Thyroid gland (tissue), 4 donors: ENCODE measurements around the gene SLC7A7. TPM values are rescaled to one million over a fixed set of nuclear protein-coding genes. Genes with fewer than 3 reads are reported as not detected.

Experiments
- DNase-seq, 2 donors: peaks; one replicate each; pipeline ENCODE4 v3.0.0-alpha.2; 2019
- H3K27ac ChIP-seq, 3 donors: fragments of 200-600 bp; sonication (generic); 1 replicate in 2 of 3; 2 replicates in 1 of 3; pipeline ENCODE4 v1.5.1; 2016 to 2019; ENCODE audit warnings: mild to moderate bottlenecking in 1 of 3, moderate library complexity in 1 of 3
- H3K27me3 ChIP-seq: fragments of 200-600 bp; sonication (generic); one replicate; pipeline ENCODE4 v1.5.1; 2019
- H3K36me3 ChIP-seq, 2 donors: fragments of 200-600 bp; sonication (generic); one replicate each; pipeline ENCODE4 v1.5.1; 2016 to 2019
- H3K4me1 ChIP-seq, 2 donors: fragments of 200-600 bp; sonication (generic); one replicate each; pipeline ENCODE4 v1.5.1; 2017 to 2019
- H3K4me3 ChIP-seq, 3 donors: fragments of 200-600 bp; sonication (generic); replicated peaks in 1 of 3; 1 replicate in 2 of 3; 2 replicates in 1 of 3; pipeline ENCODE4 v1.5.1; 2016; ENCODE audit warnings: mild to moderate bottlenecking in 1 of 3
- H3K9me3 ChIP-seq: fragments of 200-600 bp; sonication (generic); one replicate; pipeline ENCODE4 v1.5.1; 2017
- POLR2A ChIP-seq, 2 donors: fragments of 450-650 bp; IDR thresholded peaks; one replicate each; pipeline ENCODE4 v1.6.1; 2017; ENCODE audit warnings: antibody characterized with exemption in 2 of 2, mild to moderate bottlenecking in 2 of 2, moderate library complexity in 1 of 2
- WGBS, 2 donors: methylation state at CpG; one replicate each; pipeline ENCODE4 v1.1.5; 2017; 5-methylcytosine and 5-hydroxymethylcytosine counted together
- intact Hi-C: fragments of 100-400 bp; cut with DNase I; formaldehyde crosslinking; loops from one replicate; pipeline ENCODE4 v1.15.1; 2023
- total RNA-seq, 4 donors: library from RNA; depleted of rRNA; stranded (reverse); fragments of >200 nt; gene quantifications; one replicate each; pipeline ENCODE4 v1.2.3, GENCODE V29; 2016
- TF ChIP-seq, protein P1 (sequence below), 6 experiments: fragments of 200-600 bp in 3 of 6; fragments of 450-650 bp in 3 of 6; sonication (generic) in 3 of 6; IDR thresholded peaks; one replicate each; pipeline ENCODE4 v1.5.1; 2016 to 2019; ENCODE audit warnings: antibody characterized with exemption in 6 of 6, mild to moderate bottlenecking in 2 of 6, inconsistent platforms in 1 of 6, moderate library complexity in 1 of 6

Gene SLC7A7
- total RNA-seq, 4 donors from 2014 or later: 8.4 to 15.1 (median 13.7) TPM

DNA sequence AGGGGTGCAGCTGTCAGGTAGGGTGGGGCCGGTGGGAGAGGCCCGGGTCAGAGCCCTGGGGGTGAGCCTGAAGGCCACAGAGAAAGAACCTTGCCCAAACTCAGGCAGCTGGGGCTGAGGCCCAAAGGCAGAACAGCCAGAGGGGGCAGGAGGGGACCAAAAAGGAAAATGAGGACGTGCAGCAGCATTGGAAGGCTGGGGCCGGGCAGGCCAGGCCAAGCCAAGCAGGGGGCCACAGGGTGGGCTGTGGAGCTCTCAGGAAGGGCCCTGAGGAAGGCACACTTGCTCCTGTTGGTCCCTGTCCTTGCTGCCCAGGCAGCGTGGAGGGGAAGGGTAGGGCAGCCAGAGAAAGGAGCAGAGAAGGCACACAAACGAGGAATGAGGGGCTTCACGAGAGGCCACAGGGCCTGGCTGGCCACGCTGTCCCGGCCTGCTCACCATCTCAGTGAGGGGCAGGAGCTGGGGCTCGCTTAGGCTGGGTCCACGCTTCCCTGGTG, 31.6 kb upstream of the SLC7A7 start:
- WGBS, 2 donors: 82 to 83% methylated on average over 10 to 11 of the region's 11 CpGs
- Histone ChIP-seq H3K9me3 (no peaks in the 10 kb centered on the region), H3K27ac (peak overlapping the region in 2 of 3 donors; percentile 33 to 56), H3K4me1 (peaks cover 0 to 40% of the 10 kb centered on the region in 2 donors), H3K27me3 (no peaks in the 10 kb centered on the region), H3K4me3 (no peak overlapping the region), H3K36me3 (peaks cover 42 to 49% of the 10 kb centered on the region in 2 donors)
- intact Hi-C loops: loop anchor here (10.0 kb wide), 1 partner anchor 192 kb away; no protein-coding TSS in a partner anchor
- TF ChIP-seq, protein P1, sequence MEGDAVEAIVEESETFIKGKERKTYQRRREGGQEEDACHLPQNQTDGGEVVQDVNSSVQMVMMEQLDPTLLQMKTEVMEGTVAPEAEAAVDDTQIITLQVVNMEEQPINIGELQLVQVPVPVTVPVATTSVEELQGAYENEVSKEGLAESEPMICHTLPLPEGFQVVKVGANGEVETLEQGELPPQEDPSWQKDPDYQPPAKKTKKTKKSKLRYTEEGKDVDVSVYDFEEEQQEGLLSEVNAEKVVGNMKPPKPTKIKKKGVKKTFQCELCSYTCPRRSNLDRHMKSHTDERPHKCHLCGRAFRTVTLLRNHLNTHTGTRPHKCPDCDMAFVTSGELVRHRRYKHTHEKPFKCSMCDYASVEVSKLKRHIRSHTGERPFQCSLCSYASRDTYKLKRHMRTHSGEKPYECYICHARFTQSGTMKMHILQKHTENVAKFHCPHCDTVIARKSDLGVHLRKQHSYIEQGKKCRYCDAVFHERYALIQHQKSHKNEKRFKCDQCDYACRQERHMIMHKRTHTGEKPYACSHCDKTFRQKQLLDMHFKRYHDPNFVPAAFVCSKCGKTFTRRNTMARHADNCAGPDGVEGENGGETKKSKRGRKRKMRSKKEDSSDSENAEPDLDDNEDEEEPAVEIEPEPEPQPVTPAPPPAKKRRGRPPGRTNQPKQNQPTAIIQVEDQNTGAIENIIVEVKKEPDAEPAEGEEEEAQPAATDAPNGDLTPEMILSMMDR (IDR thresholded peaks at IDR 0.05): no peak
- TF ChIP-seq POLR2A (IDR thresholded peaks at IDR 0.05): no peak
- DNase-seq: no peak

DNA sequence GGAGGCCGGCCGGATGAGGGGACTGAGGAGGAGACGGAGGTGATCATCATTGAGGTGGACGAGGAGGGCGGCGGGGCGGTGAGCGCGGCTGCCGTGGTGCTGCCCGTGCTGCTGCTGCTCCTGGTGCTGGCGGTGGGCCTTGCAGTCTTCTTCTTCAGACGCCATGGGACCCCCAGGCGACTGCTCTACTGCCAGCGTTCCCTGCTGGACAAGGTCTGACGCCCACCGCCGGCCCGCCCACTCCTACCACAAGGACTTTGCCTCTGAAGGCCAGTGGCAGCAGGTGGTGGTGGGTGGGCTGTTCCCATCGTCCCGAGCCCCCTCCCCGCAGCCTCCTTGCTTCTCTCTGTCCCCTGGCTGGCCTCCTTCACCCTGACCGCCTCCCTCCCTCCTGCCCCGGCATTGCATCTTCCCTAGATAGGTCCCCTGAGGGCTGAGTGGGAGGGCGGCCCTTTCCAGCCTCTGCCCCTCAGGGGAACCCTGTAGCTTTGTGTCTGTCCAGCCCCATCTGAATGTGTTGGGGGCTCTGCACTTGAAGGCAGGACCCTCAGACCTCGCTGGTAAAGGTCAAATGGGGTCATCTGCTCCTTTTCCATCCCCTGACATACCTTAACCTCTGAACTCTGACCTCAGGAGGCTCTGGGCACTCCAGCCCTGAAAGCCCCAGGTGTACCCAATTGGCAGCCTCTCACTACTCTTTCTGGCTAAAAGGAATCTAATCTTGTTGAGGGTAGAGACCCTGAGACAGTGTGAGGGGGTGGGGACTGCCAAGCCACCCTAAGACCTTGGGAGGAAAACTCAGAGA, 30.8 kb upstream of the SLC7A7 start:
- TF ChIP-seq, protein P1 (IDR thresholded peaks at IDR 0.05): no peak
- no peak for TF ChIP-seq POLR2A (IDR thresholded peaks at IDR 0.05)
- peaks cover 0 to 37% of the 10 kb centered on the region in 2 donors for H3K4me1 ChIP-seq
- intact Hi-C loops: loop anchor here (10.0 kb wide), 1 partner anchor 191 kb away; no protein-coding TSS in a partner anchor

DNA sequence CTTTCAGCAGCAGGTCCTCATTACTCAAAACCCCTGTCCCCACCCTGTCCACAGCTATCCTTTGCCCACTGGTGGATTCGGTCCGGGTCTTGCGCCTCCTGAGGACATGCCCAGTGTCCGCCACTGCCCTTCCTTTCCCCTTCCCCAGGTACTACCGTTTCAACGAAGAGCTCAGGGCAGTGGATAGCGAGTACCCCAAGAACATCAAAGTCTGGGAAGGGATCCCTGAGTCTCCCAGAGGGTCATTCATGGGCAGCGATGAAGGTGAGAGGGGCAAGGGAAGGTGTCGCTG, 29.8 kb upstream of the SLC7A7 start:
- Histone ChIP-seq H3K27ac (no peak overlapping the region), H3K4me3 (no peak overlapping the region), H3K27me3 (no peaks in the 10 kb centered on the region), H3K4me1 (peaks cover 0 to 30% of the 10 kb centered on the region in 2 donors), H3K9me3 (no peaks in the 10 kb centered on the region), H3K36me3 (peaks cover 49 to 58% of the 10 kb centered on the region in 2 donors)
- intact Hi-C loops: loop anchor here (10.0 kb wide), 1 partner anchor 190 kb away; no protein-coding TSS in a partner anchor
- DNase-seq: no peak
- WGBS, 2 donors: 89 to 97% methylated on average over 9 of the region's 9 CpGs
- no peak for TF ChIP-seq POLR2A (IDR thresholded peaks at IDR 0.05)

More for the DNA sequence above, 30.8 kb upstream of the SLC7A7 start:
- Histone ChIP-seq H3K4me3 (no peak overlapping the region), H3K27ac (peak overlapping the region in 1 of 3 donors; percentile 56), H3K27me3 (no peaks in the 10 kb centered on the region), H3K9me3 (no peaks in the 10 kb centered on the region), H3K36me3 (peaks cover 49 to 58% of the 10 kb centered on the region in 2 donors)
- WGBS, 2 donors: 88 to 90% methylated on average over 26 of the region's 26 CpGs
- no peak for DNase-seq

DNA sequence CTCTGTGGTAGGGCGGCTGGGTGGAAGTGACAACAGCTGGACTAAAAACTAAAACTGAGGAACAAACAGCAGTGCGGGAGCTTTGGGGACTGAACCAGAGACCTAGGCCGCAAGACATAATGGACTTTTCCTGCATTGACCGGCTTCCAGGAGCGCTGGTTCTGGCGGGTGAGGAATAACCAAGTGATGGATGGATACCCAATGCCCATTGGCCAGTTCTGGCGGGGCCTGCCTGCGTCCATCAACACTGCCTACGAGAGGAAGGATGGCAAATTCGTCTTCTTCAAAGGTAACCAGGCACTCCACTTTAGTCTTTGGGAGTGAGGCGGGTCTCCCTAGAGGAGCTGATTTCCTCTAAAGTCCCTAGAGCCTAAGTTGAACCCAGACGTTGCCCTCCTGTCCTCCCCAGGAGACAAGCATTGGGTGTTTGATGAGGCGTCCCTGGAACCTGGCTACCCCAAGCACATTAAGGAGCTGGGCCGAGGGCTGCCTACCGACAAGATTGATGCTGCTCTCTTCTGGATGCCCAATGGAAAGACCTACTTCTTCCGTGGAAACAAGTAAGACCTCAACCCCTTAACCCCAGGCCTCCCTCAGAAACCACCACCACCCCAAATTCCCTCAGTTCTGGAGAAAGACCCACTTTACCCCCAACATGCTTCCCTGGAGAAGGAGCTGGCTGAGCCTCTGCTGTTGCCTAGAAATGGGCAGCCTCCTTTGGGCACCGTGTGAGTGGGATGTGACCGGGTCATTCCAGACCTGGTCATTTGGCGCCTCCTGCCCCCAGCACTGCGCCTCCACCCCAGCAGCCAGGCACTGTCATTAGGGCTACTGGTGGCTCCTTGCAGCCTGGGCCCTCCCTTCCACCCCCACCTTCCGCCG, 29.2 kb upstream of the SLC7A7 start:
- H3K4me1 ChIP-seq: peaks cover 0 to 24% of the 10 kb centered on the region in 2 donors
- intact Hi-C loops: loop anchor here (10.0 kb wide), 1 partner anchor 190 kb away; no protein-coding TSS in a partner anchor

More for the DNA sequence above, 29.2 kb upstream of the SLC7A7 start:
- TF ChIP-seq POLR2A (IDR thresholded peaks at IDR 0.05): no peak
- TF ChIP-seq, protein P1 (IDR thresholded peaks at IDR 0.05): no peak
- Histone ChIP-seq H3K4me3 (no peak overlapping the region), H3K36me3 (peaks cover 49 to 58% of the 10 kb centered on the region in 2 donors), H3K27ac (no peak overlapping the region), H3K9me3 (no peaks in the 10 kb centered on the region), H3K27me3 (no peaks in the 10 kb centered on the region)
- no peak for DNase-seq
- WGBS, 2 donors: 93% methylated on average over 17 to 22 of the region's 22 CpGs
